Smooth muscle cell (in vitro differentiated cells): Measurements from ENCODE around the gene UNC13D. TPM values are rescaled to one million over a fixed set of nuclear protein-coding genes. Genes with fewer than 3 reads are reported as not detected.

Experiments
- DNase-seq: peaks from one replicate; lab custom pipeline; 2025; ENCODE audit not compliant: unreplicated experiment; lab: John Stamatoyannopoulos, UW
- H2AFZ ChIP-seq: fragments of 200-600 bp; sonication (generic); 2 replicates; pipeline ENCODE4 v1.6.0; 2016; ENCODE audit warnings: antibody characterized with exemption, low read depth, mild to moderate bottlenecking
- H3F3A ChIP-seq: fragments of 200-600 bp; sonication (generic); 2 replicates; pipeline ENCODE4 v1.6.0; 2017; ENCODE audit warnings: antibody characterized with exemption, low read depth
- H3K27ac ChIP-seq: fragments of 200-600 bp; sonication (generic); 2 replicates; pipeline ENCODE4 v1.5.1; 2016; ENCODE audit warnings: low read depth, mild to moderate bottlenecking
- H3K27me3 ChIP-seq: fragments of 200-600 bp; sonication (generic); 2 replicates; pipeline ENCODE4 v1.6.1; 2016; ENCODE audit warnings: low read depth, mild to moderate bottlenecking
- H3K36me3 ChIP-seq: fragments of 200-600 bp; sonication (generic); 2 replicates; pipeline ENCODE4 v1.5.1; 2016; ENCODE audit warnings: low read depth
- H3K4me1 ChIP-seq: fragments of 200-600 bp; sonication (generic); 2 replicates; pipeline ENCODE4 v1.5.1; 2016; ENCODE audit warnings: low read depth
- H3K4me2 ChIP-seq: fragments of 200-600 bp; sonication (generic); 2 replicates; pipeline ENCODE4 v1.6.0; 2016; ENCODE audit warnings: mild to moderate bottlenecking
- H3K4me3 ChIP-seq: fragments of 200-600 bp; sonication (generic); 2 replicates; pipeline ENCODE4 v1.5.1; 2016; ENCODE audit warnings: mild to moderate bottlenecking
- H3K79me2 ChIP-seq: fragments of 200-600 bp; sonication (generic); 2 replicates; pipeline ENCODE4 v1.6.0; 2016; ENCODE audit warnings: low read depth, mild to moderate bottlenecking
- H3K9ac ChIP-seq: fragments of 200-600 bp; sonication (generic); 2 replicates; pipeline ENCODE4 v1.6.0; 2016; ENCODE audit warnings: low read depth
- H3K9me3 ChIP-seq: fragments of 200-600 bp; sonication (generic); replicated peaks from 2 replicates; pipeline ENCODE4 v1.5.1; 2016; ENCODE audit warnings: low read depth
- H4K20me1 ChIP-seq: fragments of 200-600 bp; sonication (generic); 2 replicates; pipeline ENCODE4 v1.6.0; 2016; ENCODE audit warnings: low read depth
- CTCF ChIP-seq: fragments of 200-600 bp; sonication (generic); IDR thresholded peaks from 2 replicates; pipeline ENCODE4 v1.5.1; 2017; ENCODE audit warnings: borderline replicate concordance, mild to moderate bottlenecking, antibody characterized with exemption; ENCODE audit not compliant: insufficient read depth, poor library complexity, severe bottlenecking
- WGBS: methylation state at CpG from one replicate; pipeline ENCODE4 v1.1.7; 2016; ENCODE audit warnings: low lambda C conversion rate; 5-methylcytosine and 5-hydroxymethylcytosine counted together
- polyA plus RNA-seq: library from polyadenylated mRNA; unstranded; fragments of >200 nt; fragmentation: Nextera tagmentation; extraction: Ambion mirVana; gene quantifications from 2 replicates; pipeline ENCODE4 v1.2.1, GENCODE V29; 2016
- total RNA-seq: library from RNA; depleted of rRNA; stranded (reverse); fragments of >200 nt; gene quantifications from 2 replicates; pipeline ENCODE4 v1.2.3, GENCODE V29; 2014

Gene UNC13D
- total and polyA plus RNA-seq, 2 experiments from 2014 or later, result 2.4 to 4.5 TPM

DNA sequence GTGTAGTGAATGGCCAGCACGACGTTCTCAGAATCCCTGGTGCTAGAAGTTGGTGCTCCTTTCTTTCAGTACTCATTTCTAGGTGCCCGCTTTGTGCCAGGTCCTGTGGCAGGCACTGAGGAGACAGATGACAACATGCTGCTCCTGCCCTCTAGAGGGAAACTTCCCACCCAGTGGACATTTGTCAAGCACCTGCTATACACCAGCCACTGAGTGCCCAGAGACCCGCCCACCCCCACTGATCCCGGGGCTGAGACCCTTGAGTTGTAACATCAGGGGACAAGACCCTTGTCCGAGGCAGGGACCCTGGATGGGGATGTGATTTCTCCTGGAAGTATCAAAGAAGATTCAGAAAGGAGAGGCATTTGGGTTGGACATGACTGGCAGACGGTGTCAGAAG is 25.1 kb downstream of the UNC13D start:
- no peak for DNase-seq
- H3K4me3 ChIP-seq, result no peak overlapping the region
- no peaks in the 10 kb centered on the region for H4K20me1 ChIP-seq
- no peak overlapping the region for H3K9ac ChIP-seq
- no peaks in the 10 kb centered on the region for H3K27me3 ChIP-seq
- TF ChIP-seq CTCF, result no peak
- H3F3A ChIP-seq, result no peaks in the 10 kb centered on the region
- H3K79me2 ChIP-seq, result no peaks in the 10 kb centered on the region
- H3K4me1 ChIP-seq, result no peaks in the 10 kb centered on the region
- H3K9me3 ChIP-seq, result no peaks in the 10 kb centered on the region
- 97% methylated on average over 7 of the region's 7 CpGs for WGBS
- no peak overlapping the region for H2AFZ ChIP-seq
- no peaks in the 10 kb centered on the region for H3K36me3 ChIP-seq
- no peak overlapping the region for H3K4me2 ChIP-seq
- H3K27ac ChIP-seq, result no peak overlapping the region

- H3F3A ChIP-seq, result no peaks in the 10 kb centered on the region
- no peaks in the 10 kb centered on the region for H3K9me3 ChIP-seq
- no peak for DNase-seq
- no peak overlapping the region for H3K9ac ChIP-seq
- WGBS, result over 99% methylated on average over 16 of the region's 16 CpGs
- H3K4me2 ChIP-seq, result no peak overlapping the region
- no peak overlapping the region for H3K27ac ChIP-seq
- no peak overlapping the region for H2AFZ ChIP-seq
- H3K27me3 ChIP-seq, result no peaks in the 10 kb centered on the region
- H3K79me2 ChIP-seq, result no peaks in the 10 kb centered on the region
- no peaks in the 10 kb centered on the region for H3K36me3 ChIP-seq
- no peaks in the 10 kb centered on the region for H3K4me1 ChIP-seq
- no peak for TF ChIP-seq CTCF
- no peaks in the 10 kb centered on the region for H4K20me1 ChIP-seq
- no peak overlapping the region for H3K4me3 ChIP-seq
Measured at GRCh38 chr17:75818326-75818885, 25.8 kb downstream of the UNC13D start.

DNA sequence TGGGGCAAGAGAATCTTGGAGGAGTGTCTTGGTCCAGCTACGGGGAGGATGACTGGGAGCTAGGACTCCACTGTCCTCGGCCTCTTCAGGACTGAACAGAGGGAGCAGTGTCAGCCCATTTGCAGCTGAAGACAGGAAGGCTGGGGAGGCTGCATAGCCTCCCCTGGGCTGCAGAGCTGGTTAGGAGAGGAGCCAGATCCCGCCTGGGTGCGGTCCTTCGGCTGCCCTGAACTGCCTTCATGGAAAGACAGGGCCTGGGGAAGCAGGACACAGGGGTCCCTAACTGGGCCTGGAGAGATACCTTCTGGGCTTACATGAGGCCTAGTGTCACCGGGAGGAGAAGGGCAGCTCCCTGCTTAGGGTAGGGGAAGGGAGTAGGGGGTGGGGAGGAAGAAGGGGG is 26.6 kb downstream of the UNC13D start:
- Histone ChIP-seq H3K27ac (no peak overlapping the region), H3K79me2 (no peaks in the 10 kb centered on the region), H3F3A (no peaks in the 10 kb centered on the region), H3K4me1 (no peaks in the 10 kb centered on the region), H3K27me3 (no peaks in the 10 kb centered on the region), H4K20me1 (no peaks in the 10 kb centered on the region), H3K4me2 (no peak overlapping the region), H3K4me3 (no peak overlapping the region), H2AFZ (no peak overlapping the region), H3K9me3 (no peaks in the 10 kb centered on the region), H3K36me3 (no peaks in the 10 kb centered on the region), H3K9ac (no peak overlapping the region)
- no peak for DNase-seq
- no peak for TF ChIP-seq CTCF
- WGBS, result 94% methylated on average over 6 of the region's 6 CpGs

DNA sequence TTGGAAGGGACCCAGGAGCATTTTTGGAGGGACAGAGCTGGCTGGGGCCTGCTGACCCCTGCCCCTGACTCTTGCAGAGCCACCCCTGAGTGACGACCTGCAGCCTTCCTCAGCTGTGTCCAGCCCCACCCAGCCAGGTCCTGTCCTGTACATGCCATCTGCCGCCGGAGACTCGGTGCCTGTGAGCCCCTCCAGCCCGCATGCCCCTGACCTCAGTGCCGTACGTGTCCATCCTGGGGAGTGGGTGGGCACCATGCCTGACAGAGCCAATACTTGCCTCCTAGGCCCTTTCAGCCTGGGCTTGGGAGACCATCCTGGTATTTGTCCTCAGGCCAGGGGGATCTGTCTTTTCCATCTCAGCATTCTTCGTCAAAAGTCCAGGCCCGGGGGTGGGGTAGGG is 27.5 kb downstream of the UNC13D start:
- Histone ChIP-seq H3K4me3 (no peak overlapping the region), H3K9me3 (no peaks in the 10 kb centered on the region), H3K27ac (no peak overlapping the region), H3K79me2 (no peaks in the 10 kb centered on the region), H3K4me1 (no peaks in the 10 kb centered on the region), H3K27me3 (no peaks in the 10 kb centered on the region), H3K9ac (no peak overlapping the region), H2AFZ (no peak overlapping the region), H3F3A (no peaks in the 10 kb centered on the region), H3K4me2 (no peak overlapping the region), H4K20me1 (no peaks in the 10 kb centered on the region), H3K36me3 (no peaks in the 10 kb centered on the region)
- WGBS, result 96% methylated on average over 9 of the region's 9 CpGs
- no peak for DNase-seq
- TF ChIP-seq CTCF, result no peak
